ENCODE results near the gene CNOT11.
A peak's percentile ranks its signal among the peaks of the same experiment; 100 is the strongest.
"Not testable (repeated sequence)": the region's sequence is repeated elsewhere in the genome, so short reads cannot be mapped to it uniquely, and the experiment has no call there.

CNOT11 gene

GRCh38 chr2:101252408-101253012, at the start of gene CNOT11:
TSS of gene CNOT11 (plus strand) at chr2:101252886. CDS start at chr2:101252965, 79 bp downstream.
- DNase-seq (ENCODE audit: low read depth in 2 of 2): peak; percentile 98 to 99

GRCh38 chr2:101204400-101205115, 48.1 kb upstream of the CNOT11 start:
- no peak for DNase-seq (ENCODE audit: low read depth in 2 of 2)

GRCh38 chr2:101205521-101206479, 46.9 kb upstream of the CNOT11 start:
- peak; percentile 12 to 25 for DNase-seq (ENCODE audit: low read depth in 2 of 2)

DNA sequence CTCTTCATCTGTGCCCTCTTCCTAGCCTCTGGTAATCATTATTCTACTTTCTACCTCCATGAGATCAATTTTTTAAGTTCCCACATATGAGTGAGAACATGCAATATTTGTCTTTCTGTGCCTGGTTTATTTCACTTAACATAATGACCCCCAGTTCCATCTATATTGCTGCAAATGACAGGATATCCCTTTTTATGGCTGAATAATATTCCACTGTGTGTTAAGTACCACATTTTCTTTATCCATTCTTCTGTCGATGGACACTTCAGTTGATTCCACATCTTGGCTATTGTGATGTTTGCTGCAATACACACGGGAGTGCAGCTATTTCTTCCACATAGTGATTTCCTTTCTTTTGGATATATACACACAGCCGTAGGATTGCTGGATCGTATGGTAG, 43.9 kb upstream of the CNOT11 start:
- no peak for DNase-seq (ENCODE audit: low read depth in 2 of 2)

DNA sequence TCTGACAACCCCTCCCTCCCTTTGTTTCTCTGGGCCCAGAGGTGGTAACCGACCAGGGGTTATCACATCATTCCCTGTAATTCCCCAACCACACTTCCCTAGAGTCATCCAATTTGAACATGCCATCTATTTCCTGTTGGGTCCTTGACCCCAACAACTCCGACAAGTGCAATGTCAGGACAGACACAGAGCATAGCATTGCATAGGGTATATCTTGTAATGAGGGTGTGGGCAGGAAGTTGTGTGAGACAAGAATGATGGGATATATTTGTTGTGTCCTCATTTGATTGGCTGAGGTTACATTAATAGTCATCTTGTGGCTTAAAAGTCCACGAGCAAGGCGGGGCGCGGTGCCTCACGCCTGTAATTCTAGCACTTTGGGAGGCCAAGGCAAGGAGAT, 33.4 kb upstream of the CNOT11 start:
- no peak for DNase-seq (ENCODE audit: low read depth in 2 of 2)

DNA sequence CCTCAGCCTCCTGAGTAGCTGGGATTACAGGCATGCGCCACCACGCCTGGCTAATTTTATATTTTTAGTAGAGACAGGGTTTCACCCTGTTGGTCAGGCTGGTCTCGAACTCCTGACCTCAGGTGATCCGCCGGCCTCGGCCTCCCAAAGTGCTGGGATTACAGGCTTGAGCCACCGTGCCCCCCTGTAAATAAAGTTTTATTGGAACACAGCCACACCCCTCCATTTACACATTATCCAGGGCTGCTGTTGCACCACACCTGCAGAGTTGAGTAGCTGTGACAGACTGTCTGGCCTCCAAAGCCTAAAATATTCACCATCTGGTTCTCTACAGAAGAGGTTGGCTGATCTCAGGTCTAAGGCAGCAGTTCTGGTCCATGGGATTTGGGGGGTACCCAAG, 32.6 kb upstream of the CNOT11 start:
- not testable (repeated sequence) for DNase-seq (ENCODE audit: low read depth in 2 of 2)

GRCh38 chr2:101223814-101224231, 28.9 kb upstream of the CNOT11 start:
- DNase-seq (ENCODE audit: low read depth in 2 of 2): peak; percentile 15 to 23

GRCh38 chr2:101230541-101231001, 22.1 kb upstream of the CNOT11 start:
- no peak for DNase-seq (ENCODE audit: low read depth in 2 of 2)

- no peak for DNase-seq (ENCODE audit: low read depth in 2 of 2)
These were observed 21.4 kb upstream of the CNOT11 start for GRCh38 chr2:101231240-101231639.

DNA sequence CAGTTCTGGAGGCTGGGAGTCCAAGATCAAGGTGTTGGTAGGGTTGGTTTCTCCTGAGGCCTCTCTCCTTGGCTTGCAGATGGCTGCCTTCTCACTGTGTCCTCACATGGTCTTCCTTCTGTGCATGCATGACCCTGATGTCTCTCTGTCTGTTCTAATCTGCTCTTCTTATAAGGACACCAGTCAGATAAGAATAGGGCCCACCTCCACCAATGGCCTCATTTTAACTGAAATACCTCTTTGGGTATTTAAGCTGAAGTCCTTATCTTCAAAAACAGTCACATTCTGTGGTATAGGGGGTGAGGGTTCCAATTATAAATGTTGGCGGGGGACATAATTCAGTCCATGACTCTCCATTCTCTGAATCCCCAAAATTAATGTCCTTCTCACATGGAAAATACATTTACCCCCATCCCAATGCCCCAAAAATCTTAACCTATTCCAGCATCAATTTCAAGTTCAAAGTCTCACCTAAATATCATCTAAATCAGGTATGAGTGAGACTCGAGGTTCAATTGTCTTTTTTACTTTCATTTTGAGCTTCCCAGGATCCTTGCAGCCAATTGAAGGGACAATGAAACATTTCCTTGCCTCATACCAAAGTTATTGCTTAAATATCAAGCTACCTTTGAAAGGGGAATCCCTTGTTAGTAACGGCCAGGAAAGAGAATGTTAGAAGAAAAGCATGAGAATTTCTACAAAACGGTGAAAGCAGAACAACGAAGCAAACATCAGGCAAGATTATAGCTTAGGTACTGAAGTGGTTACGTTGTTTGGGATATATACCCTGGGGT, 20.6 kb upstream of the CNOT11 start:
- no peak for DNase-seq (ENCODE audit: low read depth in 2 of 2)

DNA sequence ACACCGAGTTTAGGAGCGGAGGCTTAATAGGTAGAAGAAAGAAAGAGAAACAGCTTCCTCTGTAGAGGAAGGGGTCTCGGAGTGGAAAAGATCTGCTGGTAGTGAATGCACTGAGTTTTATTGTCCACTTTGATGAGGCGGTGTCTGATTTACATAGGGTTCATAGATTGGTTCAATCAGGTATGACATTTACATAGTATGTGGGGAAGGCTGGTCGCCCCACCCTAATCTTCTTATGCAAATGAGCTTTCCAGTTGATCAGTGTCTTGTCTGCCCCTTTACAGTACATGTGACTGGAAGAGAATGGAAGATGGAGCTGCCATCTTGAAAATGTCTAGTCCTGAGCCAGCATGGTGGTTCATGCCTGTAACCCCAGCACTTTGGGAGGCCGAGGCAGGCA, 19.9 kb upstream of the CNOT11 start:
- no peak for DNase-seq (ENCODE audit: low read depth in 2 of 2)

- DNase-seq (ENCODE audit: low read depth in 2 of 2): no peak
These were observed 18.3 kb upstream of the CNOT11 start for GRCh38 chr2:101234169-101234938.

GRCh38 chr2:101235956-101236355, 16.7 kb upstream of the CNOT11 start:
- DNase-seq (ENCODE audit: low read depth in 2 of 2): not testable (repeated sequence)

GRCh38 chr2:101237944-101238343, 14.7 kb upstream of the CNOT11 start:
- not testable (repeated sequence) for DNase-seq (ENCODE audit: low read depth in 2 of 2)

GRCh38 chr2:101238930-101239759, 13.5 kb upstream of the CNOT11 start:
- no peak for DNase-seq (ENCODE audit: low read depth in 2 of 2)

DNA sequence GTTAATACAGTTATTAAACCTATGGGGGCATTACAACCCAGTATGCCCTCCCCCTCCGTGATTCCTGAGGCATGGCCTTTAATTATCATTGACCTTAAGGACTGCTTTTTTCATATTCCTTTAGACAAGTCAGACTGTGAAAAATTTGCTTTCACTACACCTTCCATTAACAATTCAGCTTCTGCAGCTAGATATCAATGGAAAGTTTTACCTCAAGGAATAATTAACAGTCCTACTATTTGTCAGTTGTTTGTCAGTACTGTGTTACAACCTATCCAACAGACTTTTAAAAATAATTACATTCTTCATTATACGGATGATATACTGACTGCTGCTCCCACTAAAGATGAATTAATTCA, 12.9 kb upstream of the CNOT11 start:
- DNase-seq (ENCODE audit: low read depth in 2 of 2): not testable (repeated sequence)

DNA sequence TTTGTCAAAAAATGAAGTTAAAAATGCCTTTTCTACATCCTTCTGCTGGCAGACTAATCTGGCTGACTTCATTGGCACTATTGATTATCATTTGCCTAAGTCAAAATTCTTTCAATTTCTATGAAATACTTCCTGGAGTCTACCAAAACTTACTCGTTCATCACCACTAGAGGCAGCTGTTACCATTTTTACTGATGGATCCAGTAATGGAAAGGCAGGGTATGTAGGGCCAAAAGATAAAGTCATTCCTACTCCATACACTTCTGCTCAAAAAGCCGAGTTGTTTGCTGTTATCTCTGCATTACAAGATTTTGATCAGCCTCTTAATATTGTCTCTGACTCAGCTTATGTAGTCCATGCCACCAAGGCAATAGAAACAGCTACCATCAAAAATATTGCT, 12.0 kb upstream of the CNOT11 start:
- not testable (repeated sequence) for DNase-seq (ENCODE audit: low read depth in 2 of 2)

- DNase-seq (ENCODE audit: low read depth in 2 of 2): no peak
These were observed 11.5 kb upstream of the CNOT11 start for GRCh38 chr2:101241158-101241557.

DNA sequence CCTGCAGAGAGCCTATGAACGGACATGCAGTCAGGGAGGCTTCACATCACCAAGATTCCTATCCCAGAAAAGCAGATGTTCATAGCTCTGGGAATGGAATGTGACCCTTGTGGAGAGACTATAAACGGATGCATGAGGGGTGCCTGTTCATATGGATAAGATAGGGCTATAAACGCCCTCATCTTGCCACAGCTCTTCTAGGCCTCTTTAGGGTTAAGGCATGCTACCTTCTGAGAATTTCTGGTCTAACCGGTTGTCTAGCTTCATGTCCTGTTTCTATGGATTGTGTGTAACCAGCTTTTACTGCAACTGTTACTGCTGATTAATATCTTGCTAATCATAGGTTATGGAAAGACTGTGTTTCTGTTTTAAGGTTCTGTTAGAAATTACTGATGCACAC, 8.3 kb upstream of the CNOT11 start:
- not testable (repeated sequence) for DNase-seq (ENCODE audit: low read depth in 2 of 2)

GRCh38 chr2:101244899-101245298, 7.8 kb upstream of the CNOT11 start:
- DNase-seq (ENCODE audit: low read depth in 2 of 2): not testable (repeated sequence)

Measured in stimulated activated CD4-positive, alpha-beta T cell treated with anti-CD3 and anti-CD28 coated beads, Interleukin-15, amount 100 ng/mL, for 48 hours (primary cell).